ENCODE results near the gene ATP13A4.

Gene ATP13A4

GRCh38 chr3:193367868-193368267 is 186.8 kb downstream of the ATP13A4 start:
- no peak overlapping the region for H3K27ac Mint-ChIP-seq

GRCh38 chr3:193357291-193357690 is 197.4 kb downstream of the ATP13A4 start:
- H3K36me3 Mint-ChIP-seq: no peaks in the 10 kb centered on the region
- no peak overlapping the region for H3K27ac Mint-ChIP-seq
- no peak overlapping the region for H3K4me3 Mint-ChIP-seq
- H3K9me3 Mint-ChIP-seq (ENCODE audit: low read depth): no peaks in the 10 kb centered on the region
- H3K4me1 Mint-ChIP-seq (ENCODE audit: low read depth): no peaks in the 10 kb centered on the region
- H3K27me3 Mint-ChIP-seq: peaks cover 7% of the 10 kb centered on the region

More at GRCh38 chr3:193367868-193368267, 186.8 kb downstream of the ATP13A4 start:
- Mint-ChIP-seq H3K36me3 (no peaks in the 10 kb centered on the region), H3K4me1 (ENCODE audit: low read depth) (peaks cover 1% of the 10 kb centered on the region), H3K27me3 (peaks cover 9% of the 10 kb centered on the region), H3K4me3 (no peak overlapping the region), H3K9me3 (ENCODE audit: low read depth) (no peaks in the 10 kb centered on the region)

- H3K27ac Mint-ChIP-seq: no peak overlapping the region
- no peak overlapping the region for H3K4me3 Mint-ChIP-seq
- H3K4me1 Mint-ChIP-seq (ENCODE audit: low read depth): no peaks in the 10 kb centered on the region
- H3K27me3 Mint-ChIP-seq: peaks cover 5% of the 10 kb centered on the region
- no peaks in the 10 kb centered on the region for H3K9me3 Mint-ChIP-seq (ENCODE audit: low read depth)
- no peaks in the 10 kb centered on the region for H3K36me3 Mint-ChIP-seq
Measured at GRCh38 chr3:193354423-193354822, 200.3 kb downstream of the ATP13A4 start.
